ENCODE measurements around the gene ZGPAT.
"Not testable (repeated sequence)": the region's sequence is repeated elsewhere in the genome, so short reads cannot be mapped to it uniquely, and the experiment has no call there.

- TF ChIP-seq, protein P1, sequence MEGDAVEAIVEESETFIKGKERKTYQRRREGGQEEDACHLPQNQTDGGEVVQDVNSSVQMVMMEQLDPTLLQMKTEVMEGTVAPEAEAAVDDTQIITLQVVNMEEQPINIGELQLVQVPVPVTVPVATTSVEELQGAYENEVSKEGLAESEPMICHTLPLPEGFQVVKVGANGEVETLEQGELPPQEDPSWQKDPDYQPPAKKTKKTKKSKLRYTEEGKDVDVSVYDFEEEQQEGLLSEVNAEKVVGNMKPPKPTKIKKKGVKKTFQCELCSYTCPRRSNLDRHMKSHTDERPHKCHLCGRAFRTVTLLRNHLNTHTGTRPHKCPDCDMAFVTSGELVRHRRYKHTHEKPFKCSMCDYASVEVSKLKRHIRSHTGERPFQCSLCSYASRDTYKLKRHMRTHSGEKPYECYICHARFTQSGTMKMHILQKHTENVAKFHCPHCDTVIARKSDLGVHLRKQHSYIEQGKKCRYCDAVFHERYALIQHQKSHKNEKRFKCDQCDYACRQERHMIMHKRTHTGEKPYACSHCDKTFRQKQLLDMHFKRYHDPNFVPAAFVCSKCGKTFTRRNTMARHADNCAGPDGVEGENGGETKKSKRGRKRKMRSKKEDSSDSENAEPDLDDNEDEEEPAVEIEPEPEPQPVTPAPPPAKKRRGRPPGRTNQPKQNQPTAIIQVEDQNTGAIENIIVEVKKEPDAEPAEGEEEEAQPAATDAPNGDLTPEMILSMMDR (IDR thresholded peaks at IDR 0.05), result not testable (repeated sequence)
- not testable (repeated sequence) for TF ChIP-seq EZH2 (IDR thresholded peaks at IDR 0.05; ENCODE audit: borderline replicate concordance, insufficient read depth, low read depth, low read length, poor library complexity, severe bottlenecking)
Observed at GRCh38 chr20:63776875-63777274, 69.0 kb downstream of the ZGPAT start.
